Naive thymus-derived CD8-positive, alpha-beta T cell (primary cell): ENCODE measurements around the gene KLHL35. TPM values are rescaled to one million over a fixed set of nuclear protein-coding genes. Genes with fewer than 3 reads are reported as not detected.

Experiments used
- ATAC-seq, 2 donors: fragments of 150-1000 bp; cut with Tn5 transposase in 1 of 2; sonication (Bioruptor Pico), chemical (Tn5 transposase) in 1 of 2; 1 replicate in 1 of 2; 2 replicates in 1 of 2; pipeline ENCODE4 v1.10.0; 2021; ENCODE audit warnings: mild to moderate bottlenecking in 2 of 2, moderate library complexity in 2 of 2
- POLR2A ChIA-PET: fragments of 350-600 bp; sonication (Branson Sonifier 250); formaldehyde crosslinking; loops from one replicate; lab custom pipeline; 2021; ENCODE audit warnings: antibody characterized with exemption; lab: Charles Lee
- DNase-seq, 10 donors: peaks; one replicate each; pipeline versions ENCODE4 v3.0.0 to v3.0.0-alpha.2; 2020 to 2022
- H3K27ac Mint-ChIP-seq, 10 donors: one replicate each; pipeline ENCODE4 v1.8.0; 2020 to 2022; ENCODE audit warnings: mild to moderate bottlenecking in 10 of 10, mixed read lengths in 10 of 10, moderate library complexity in 4 of 10, inconsistent platforms in 1 of 10
- H3K27me3 Mint-ChIP-seq, 5 donors: one replicate each; pipeline ENCODE4 v1.8.0; 2021 to 2022; ENCODE audit warnings: mixed read lengths in 5 of 5
- H3K36me3 Mint-ChIP-seq, 3 donors: one replicate each; pipeline ENCODE4 v1.8.0; 2020 to 2022; ENCODE audit warnings: mixed read lengths in 3 of 3, mild to moderate bottlenecking in 2 of 3, inconsistent platforms in 1 of 3
- H3K4me1 Mint-ChIP-seq, 4 donors: one replicate each; pipeline ENCODE4 v1.8.0; 2021 to 2022; ENCODE audit warnings: mixed read lengths in 4 of 4
- H3K4me3 Mint-ChIP-seq, 10 donors: one replicate each; pipeline ENCODE4 v1.8.0; 2020 to 2022; ENCODE audit warnings: mild to moderate bottlenecking in 10 of 10, mixed read lengths in 10 of 10, moderate library complexity in 6 of 10, inconsistent platforms in 1 of 10
- H3K9me3 Mint-ChIP-seq, 9 donors: one replicate each; pipeline ENCODE4 v1.8.0; 2020 to 2022; ENCODE audit warnings: mixed read lengths in 9 of 9, mild to moderate bottlenecking in 3 of 9, inconsistent platforms in 1 of 9, moderate library complexity in 1 of 9
- polyA plus RNA-seq, 3 donors: library from polyadenylated mRNA; unstranded; fragments of 300-500 nt; fragmentation: Illumina TruSeq; gene quantifications; one replicate each; pipeline ENCODE4 v1.2.3, GENCODE V29; 2021
- total RNA-seq, 8 experiments: library from RNA in 2 of 8; stranded (reverse) in 2 of 8; gene quantifications; one replicate each; pipeline ENCODE4 v1.2.3 and lab custom pipeline; 2021 to 2026

Gene KLHL35
- total and polyA plus RNA-seq, 5 experiments from 2014 or later = 0.38 to 1.3 (median 0.74) TPM

- ATAC-seq = no peak
- no peaks in the 10 kb centered on the region for H3K9me3 Mint-ChIP-seq
- peaks cover 0 to 2% (median 2%) of the 10 kb centered on the region in 3 donors for H3K36me3 Mint-ChIP-seq
- H3K27me3 Mint-ChIP-seq = no peaks in the 10 kb centered on the region
- POLR2A ChIA-PET = no interaction called here
- no peak for DNase-seq
- H3K4me3 Mint-ChIP-seq = no peak overlapping the region
- no peak overlapping the region for H3K27ac Mint-ChIP-seq
- H3K4me1 Mint-ChIP-seq = peaks cover 0 to 3% (median 1%) of the 10 kb centered on the region in 4 donors
These were observed 14.4 kb upstream of the KLHL35 start for GRCh38 chr11:75447415-75447814.

GRCh38 chr11:75445315-75445953, 12.4 kb upstream of the KLHL35 start:
- Mint-ChIP-seq H3K27me3 (no peaks in the 10 kb centered on the region), H3K27ac (no peak overlapping the region), H3K36me3 (peaks cover 0 to 2% (median 0%) of the 10 kb centered on the region in 3 donors), H3K9me3 (no peaks in the 10 kb centered on the region), H3K4me1 (peaks cover 0 to 3% (median 1%) of the 10 kb centered on the region in 4 donors), H3K4me3 (no peak overlapping the region)
- POLR2A ChIA-PET = interaction anchor here (1.4 to 1.8 kb wide), 2 partner anchors 80 to 87 kb away, joined by 4 to 6 read pairs; partner anchors contain the start of gene GDPD5
- ATAC-seq (peak; percentile 85 to 96), DNase-seq (peak; percentile 47 to 85 (median 66))

DNA sequence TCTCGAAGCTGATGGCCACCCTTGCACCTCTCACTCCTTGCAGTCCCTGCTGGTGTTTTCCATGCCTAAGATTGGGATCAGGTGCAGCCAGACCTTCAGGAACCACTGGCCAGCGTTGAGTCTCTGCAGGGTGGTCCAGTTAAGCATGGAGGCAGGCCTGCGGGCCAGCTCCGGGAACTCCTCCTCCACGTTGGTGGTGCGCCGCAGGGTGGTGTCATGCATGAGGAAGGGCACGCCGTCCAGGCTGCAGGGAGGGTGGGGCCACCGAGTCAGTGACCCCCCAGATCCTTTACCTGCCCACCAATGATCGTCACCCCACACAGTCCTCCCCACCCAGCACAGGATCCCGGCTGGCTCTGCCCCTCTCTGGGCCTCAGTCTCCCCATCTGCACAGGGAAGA, 10.0 kb upstream of the KLHL35 start:
- ATAC-seq = no peak
- peaks cover 0 to 3% (median 1%) of the 10 kb centered on the region in 4 donors for H3K4me1 Mint-ChIP-seq
- H3K36me3 Mint-ChIP-seq = peaks cover 0 to 10% (median 0%) of the 10 kb centered on the region in 3 donors
- POLR2A ChIA-PET = no interaction called here
- DNase-seq = no peak
- H3K27me3 Mint-ChIP-seq = no peaks in the 10 kb centered on the region
- H3K4me3 Mint-ChIP-seq = no peak overlapping the region
- H3K9me3 Mint-ChIP-seq = no peaks in the 10 kb centered on the region
- H3K27ac Mint-ChIP-seq = peak overlapping the region in 1 of 10 donors; percentile 59

DNA sequence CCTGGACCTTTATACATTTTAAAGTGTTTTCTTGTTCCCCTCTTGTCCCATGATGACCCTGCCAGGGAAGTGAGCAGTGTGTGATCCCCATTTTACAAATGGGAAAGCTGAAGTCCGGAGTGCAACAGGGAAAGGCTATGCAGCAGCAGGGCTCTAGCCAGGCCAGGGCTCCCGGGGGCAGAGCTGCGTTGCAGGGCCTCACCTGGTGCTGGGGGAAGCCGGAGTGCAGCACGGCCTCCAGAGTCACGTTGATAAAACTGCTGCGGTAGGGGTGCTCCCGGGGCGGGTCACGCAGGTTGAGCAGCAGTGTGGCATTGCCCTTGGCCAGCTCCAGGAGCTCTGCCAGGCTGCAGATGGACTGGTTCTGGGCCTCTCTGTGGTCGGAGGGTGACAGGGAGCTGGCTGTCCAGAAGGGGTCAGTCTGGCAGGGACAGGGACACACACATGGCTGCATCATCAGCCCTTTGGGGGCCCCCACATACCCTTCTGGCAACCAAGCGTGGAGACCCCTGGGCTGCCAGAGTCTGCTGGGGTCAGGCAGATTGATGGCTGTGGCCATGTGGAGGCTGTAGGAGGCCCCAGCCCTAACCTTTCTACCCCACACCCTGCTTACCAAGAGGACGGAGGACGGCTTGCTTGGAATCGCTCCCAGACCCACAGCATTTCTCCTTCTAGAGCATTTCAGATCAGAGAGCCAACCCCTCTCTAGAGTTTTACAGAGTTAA, 9.3 kb upstream of the KLHL35 start:
- POLR2A ChIA-PET = interaction anchor here (1.0 kb wide), 1 partner anchor 90 kb away, joined by 3 read pairs; no protein-coding TSS in a partner anchor

DNA sequence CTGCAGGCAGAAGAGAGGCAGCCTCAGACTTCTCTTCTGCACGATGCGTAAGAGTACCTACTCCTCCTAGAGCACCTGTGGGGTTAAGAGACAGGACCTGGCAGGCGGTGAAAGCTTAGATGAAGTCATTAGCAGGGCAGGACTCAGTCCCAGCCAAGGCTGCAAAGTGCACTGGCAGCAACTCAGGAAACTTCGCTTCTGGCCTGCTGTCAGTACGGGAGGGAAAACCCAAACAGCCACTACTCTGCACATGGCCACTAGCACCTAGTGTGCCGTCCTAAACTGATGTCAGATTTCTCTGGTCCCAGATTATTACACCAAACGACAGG, 8.8 kb upstream of the KLHL35 start:
- Mint-ChIP-seq H3K4me1 (peaks cover 0 to 3% (median 1%) of the 10 kb centered on the region in 4 donors), H3K9me3 (no peaks in the 10 kb centered on the region), H3K36me3 (peaks cover 0 to 10% (median 0%) of the 10 kb centered on the region in 3 donors), H3K4me3 (no peak overlapping the region), H3K27me3 (no peaks in the 10 kb centered on the region), H3K27ac (no peak overlapping the region)
- DNase-seq (no peak), ATAC-seq (no peak)
- POLR2A ChIA-PET = interaction anchor here (1.0 kb wide), 1 partner anchor 90 kb away, joined by 3 read pairs; no protein-coding TSS in a partner anchor

More for the DNA sequence above, 9.3 kb upstream of the KLHL35 start:
- Mint-ChIP-seq H3K4me1 (peaks cover 0 to 3% (median 1%) of the 10 kb centered on the region in 4 donors), H3K4me3 (no peak overlapping the region), H3K27me3 (no peaks in the 10 kb centered on the region), H3K36me3 (peaks cover 0 to 10% (median 0%) of the 10 kb centered on the region in 3 donors), H3K27ac (no peak overlapping the region), H3K9me3 (no peaks in the 10 kb centered on the region)
- DNase-seq (no peak), ATAC-seq (no peak)

DNA sequence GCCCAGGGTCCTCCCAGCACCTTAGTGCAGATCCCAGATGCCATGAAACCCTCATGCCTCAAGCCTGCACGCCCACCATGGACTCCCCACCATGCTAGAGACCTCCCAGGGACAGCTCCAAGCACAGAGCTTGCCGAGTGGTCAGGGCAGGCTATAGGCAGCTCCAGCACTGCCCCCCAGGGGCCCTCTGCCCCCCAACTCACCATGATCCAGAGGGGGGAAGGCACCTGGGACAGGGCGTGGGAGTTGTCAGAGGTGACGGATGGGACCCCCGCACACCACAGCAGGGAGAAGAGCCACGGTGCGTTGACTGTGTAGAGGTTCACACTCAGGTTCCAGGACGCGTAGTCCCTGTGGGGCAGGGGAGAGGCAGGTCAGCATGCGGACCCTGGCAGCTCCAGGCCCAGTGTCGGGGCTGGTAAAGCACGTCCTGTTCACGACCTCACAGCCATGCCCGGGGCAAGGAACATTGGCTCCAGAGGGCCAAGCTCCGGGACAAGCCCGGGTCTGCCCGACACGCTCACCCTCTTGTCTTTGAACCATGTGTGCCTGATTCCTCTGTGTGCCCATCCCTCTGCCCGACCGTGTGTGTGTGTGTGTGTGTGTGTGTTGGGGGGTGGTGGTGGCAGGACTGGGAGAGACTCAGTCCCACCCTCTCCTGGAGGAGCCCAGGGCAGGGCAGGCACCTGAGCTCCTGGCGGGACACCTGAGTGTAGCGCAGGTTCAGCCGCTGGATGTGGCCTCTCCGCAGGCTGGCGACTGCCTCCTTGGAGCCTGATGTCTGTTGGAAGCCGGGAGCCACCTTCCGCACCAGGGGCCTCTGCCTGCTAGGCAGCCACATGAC, 8.2 kb upstream of the KLHL35 start:
- Mint-ChIP-seq H3K27me3 (no peaks in the 10 kb centered on the region), H3K9me3 (no peaks in the 10 kb centered on the region), H3K27ac (no peak overlapping the region), H3K36me3 (peaks cover 0 to 10% (median 2%) of the 10 kb centered on the region in 3 donors), H3K4me3 (no peak overlapping the region), H3K4me1 (peaks cover 0 to 3% (median 1%) of the 10 kb centered on the region in 4 donors)
- DNase-seq = no peak
- no peak for ATAC-seq
- POLR2A ChIA-PET = interaction anchor here (0.7 to 1.0 kb wide), 2 partner anchors 91 to 100 kb away, joined by 3 read pairs; no protein-coding TSS in a partner anchor

DNA sequence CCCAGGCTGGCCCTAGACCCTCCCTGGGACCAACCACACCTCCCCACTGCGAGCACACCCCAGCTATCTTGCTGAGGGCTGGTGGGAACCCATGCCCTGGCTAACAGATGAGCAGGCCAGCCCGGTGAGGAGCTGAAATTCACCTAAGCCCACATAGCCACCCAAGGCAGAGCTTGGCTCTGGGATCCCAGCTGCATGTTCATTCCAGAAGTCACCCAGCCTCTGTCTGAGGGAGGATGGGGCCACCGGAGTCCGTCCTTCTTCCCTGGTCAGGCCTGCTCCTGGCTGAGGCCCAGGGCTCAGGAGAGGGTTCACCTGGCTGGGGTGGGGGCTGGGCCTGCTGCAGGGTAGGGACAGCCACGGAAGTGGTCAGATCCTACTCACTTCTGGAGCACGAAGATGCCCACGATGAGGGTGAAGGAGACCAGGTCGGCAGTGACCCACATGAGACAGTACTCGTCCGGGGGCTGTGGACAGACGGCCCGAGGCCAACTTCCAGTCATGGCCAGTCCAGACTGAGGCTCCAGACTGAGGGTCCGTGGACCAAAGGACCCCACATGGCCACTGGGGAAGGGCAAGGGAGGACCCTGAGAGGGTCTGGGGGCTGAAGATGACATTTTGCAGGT, 6.6 kb upstream of the KLHL35 start:
- Mint-ChIP-seq H3K9me3 (no peaks in the 10 kb centered on the region), H3K27me3 (peaks cover 0 to 8% (median 1%) of the 10 kb centered on the region in 5 donors), H3K4me3 (no peak overlapping the region), H3K4me1 (no peaks in the 10 kb centered on the region), H3K27ac (no peak overlapping the region), H3K36me3 (peaks cover 0 to 14% (median 9%) of the 10 kb centered on the region in 3 donors)
- no peak for DNase-seq
- POLR2A ChIA-PET = no interaction called here
- ATAC-seq = no peak

DNA sequence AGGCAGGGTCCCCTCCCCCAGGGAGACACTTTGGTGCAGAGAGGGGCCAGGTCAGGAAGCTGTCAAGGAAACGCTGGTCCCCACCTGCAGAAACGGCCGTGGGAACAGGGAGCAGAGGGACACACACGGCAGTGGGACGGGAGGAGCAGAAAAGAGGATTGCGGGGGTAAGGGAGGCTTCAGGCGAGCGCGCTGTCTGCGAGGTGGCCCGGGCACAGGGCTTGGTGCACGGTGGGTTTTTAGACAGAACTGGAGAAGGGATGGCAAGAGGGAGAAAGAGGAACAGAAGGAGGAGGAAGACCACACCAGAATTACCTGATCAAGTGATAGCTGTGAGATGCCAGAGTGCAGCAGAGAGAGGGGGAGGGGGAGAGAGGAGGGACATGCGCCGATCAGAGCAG, 6.0 kb upstream of the KLHL35 start:
- POLR2A ChIA-PET = no interaction called here
- Mint-ChIP-seq H3K4me1 (no peaks in the 10 kb centered on the region), H3K27ac (no peak overlapping the region), H3K9me3 (no peaks in the 10 kb centered on the region), H3K27me3 (peaks cover 1 to 12% (median 3%) of the 10 kb centered on the region in 5 donors), H3K36me3 (peaks cover 0 to 13% (median 10%) of the 10 kb centered on the region in 3 donors), H3K4me3 (no peak overlapping the region)
- ATAC-seq (no peak), DNase-seq (no peak)

DNA sequence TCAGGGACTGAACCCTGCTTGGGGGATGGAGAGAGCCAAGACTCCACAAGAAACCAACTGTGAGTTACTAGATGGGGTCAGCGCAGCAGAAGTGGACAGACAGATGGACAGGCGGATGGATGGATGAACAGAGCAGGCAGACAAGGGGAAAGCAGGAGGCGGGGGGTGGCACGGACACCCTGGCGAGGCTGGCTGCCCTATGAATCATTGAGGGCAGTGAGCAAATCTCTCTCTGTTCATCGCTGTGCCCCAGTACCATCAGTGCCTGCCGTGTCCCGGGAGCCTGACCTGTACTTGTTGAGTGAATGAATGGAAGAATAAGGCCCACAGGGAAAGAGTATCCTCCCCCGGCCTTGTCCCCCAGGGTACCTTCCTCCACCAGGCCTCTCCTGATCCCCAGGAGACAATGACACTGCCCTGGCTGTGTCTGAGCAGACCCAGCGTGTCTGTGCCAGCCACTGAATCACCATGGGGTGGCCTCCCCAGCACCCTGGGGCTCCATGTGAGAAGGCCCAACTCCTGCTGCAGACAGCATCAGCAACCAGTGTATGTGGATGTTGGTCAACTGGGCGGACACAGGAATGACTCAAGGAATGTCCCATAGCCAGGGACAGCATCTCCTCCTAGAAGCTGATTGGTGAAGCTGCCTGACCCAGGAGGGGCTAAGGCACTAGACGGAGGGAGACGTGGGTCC, 5.1 kb upstream of the KLHL35 start:
- H3K4me3 Mint-ChIP-seq = no peak overlapping the region
- H3K9me3 Mint-ChIP-seq = no peaks in the 10 kb centered on the region
- peaks cover 0 to 12% (median 10%) of the 10 kb centered on the region in 3 donors for H3K36me3 Mint-ChIP-seq
- H3K27me3 Mint-ChIP-seq = peaks cover 1 to 17% (median 7%) of the 10 kb centered on the region in 5 donors
- H3K4me1 Mint-ChIP-seq = no peaks in the 10 kb centered on the region
- no peak overlapping the region for H3K27ac Mint-ChIP-seq
- ATAC-seq = no peak
- POLR2A ChIA-PET = no interaction called here
- DNase-seq = no peak

DNA sequence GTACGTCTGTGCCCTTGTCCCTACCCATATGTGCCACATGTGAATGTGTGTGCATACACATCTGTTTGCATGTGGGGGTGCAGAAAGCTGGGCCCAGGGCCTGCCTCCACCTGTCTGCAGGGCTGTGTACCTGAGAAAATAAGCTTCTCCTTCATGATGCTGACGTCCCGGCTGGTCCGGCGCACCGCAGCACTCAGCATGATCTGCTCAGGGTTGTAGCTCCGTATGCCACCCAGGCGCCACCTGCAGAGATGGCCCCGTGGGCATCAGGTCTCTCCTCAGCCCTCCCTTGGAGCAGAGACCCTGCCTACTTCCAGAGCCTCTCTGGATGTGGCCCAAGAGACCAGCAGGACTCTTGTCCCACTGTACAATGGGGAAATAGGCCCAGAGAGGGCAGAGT, 3.8 kb upstream of the KLHL35 start:
- H3K4me3 Mint-ChIP-seq = no peak overlapping the region
- H3K9me3 Mint-ChIP-seq = no peaks in the 10 kb centered on the region
- POLR2A ChIA-PET = no interaction called here
- H3K4me1 Mint-ChIP-seq = peaks cover 0 to 2% (median 0%) of the 10 kb centered on the region in 4 donors
- DNase-seq (no peak), ATAC-seq (no peak)
- no peak overlapping the region for H3K27ac Mint-ChIP-seq
- H3K27me3 Mint-ChIP-seq = peaks cover 12 to 31% (median 17%) of the 10 kb centered on the region in 5 donors
- H3K36me3 Mint-ChIP-seq = peaks cover 0 to 12% (median 10%) of the 10 kb centered on the region in 3 donors

- Mint-ChIP-seq H3K36me3 (peaks cover 0 to 12% (median 10%) of the 10 kb centered on the region in 3 donors), H3K4me3 (no peak overlapping the region), H3K9me3 (peaks cover 0 to 3% (median 0%) of the 10 kb centered on the region in 9 donors), H3K27me3 (peaks cover 23 to 43% (median 27%) of the 10 kb centered on the region in 5 donors), H3K27ac (no peak overlapping the region), H3K4me1 (peaks cover 7 to 9% (median 8%) of the 10 kb centered on the region in 4 donors)
- no peak for DNase-seq
- POLR2A ChIA-PET = no interaction called here
- ATAC-seq = no peak
These were observed 2.5 kb upstream of the KLHL35 start for GRCh38 chr11:75435571-75435925.
